ENCODE data around the gene ABTB2.

DNA sequence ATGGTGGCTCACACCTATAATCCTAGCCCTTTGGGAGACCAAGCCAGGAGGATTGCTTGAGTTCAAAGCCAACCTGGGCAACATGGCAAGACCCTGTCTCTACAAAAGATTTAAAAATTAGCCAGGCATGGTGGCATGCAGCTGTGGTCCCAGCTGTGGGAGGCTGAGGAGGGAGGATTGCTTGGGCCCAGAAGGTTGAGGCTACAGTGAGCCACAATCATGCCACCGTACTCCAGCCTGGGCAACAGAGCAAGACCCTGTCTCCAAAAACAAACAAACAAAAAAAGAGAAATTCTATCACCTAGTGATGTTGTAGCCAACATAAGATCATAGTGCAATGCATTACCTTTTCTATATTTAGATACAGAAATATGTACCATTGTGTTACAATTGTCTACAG lies 138.5 kb downstream of the ABTB2 start:
- TF ChIP-seq, protein P1, sequence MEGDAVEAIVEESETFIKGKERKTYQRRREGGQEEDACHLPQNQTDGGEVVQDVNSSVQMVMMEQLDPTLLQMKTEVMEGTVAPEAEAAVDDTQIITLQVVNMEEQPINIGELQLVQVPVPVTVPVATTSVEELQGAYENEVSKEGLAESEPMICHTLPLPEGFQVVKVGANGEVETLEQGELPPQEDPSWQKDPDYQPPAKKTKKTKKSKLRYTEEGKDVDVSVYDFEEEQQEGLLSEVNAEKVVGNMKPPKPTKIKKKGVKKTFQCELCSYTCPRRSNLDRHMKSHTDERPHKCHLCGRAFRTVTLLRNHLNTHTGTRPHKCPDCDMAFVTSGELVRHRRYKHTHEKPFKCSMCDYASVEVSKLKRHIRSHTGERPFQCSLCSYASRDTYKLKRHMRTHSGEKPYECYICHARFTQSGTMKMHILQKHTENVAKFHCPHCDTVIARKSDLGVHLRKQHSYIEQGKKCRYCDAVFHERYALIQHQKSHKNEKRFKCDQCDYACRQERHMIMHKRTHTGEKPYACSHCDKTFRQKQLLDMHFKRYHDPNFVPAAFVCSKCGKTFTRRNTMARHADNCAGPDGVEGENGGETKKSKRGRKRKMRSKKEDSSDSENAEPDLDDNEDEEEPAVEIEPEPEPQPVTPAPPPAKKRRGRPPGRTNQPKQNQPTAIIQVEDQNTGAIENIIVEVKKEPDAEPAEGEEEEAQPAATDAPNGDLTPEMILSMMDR (conservative IDR thresholded peaks at IDR 0.05; ENCODE audit: low read depth, low read length): no peak
- TF ChIP-seq EZH2 (IDR thresholded peaks at IDR 0.05; ENCODE audit: borderline replicate concordance, low read depth, low read length, poor library complexity, severe bottlenecking): no peak

Measured in A673 (cell line).